ENCODE measurements around the gene BPIFB3. TPM values are rescaled to one million over a fixed set of nuclear protein-coding genes. Genes with fewer than 3 reads are reported as not detected.

Gene BPIFB3
- total and polyA plus RNA-seq, 2 experiments from 2014 or later = not detected

- Mint-ChIP-seq H3K27ac (no peak overlapping the region), H3K9me3 (no peaks in the 10 kb centered on the region), H3K27me3 (ENCODE audit: insufficient read depth, low read depth, poor library complexity) (peaks cover 5% of the 10 kb centered on the region), H3K36me3 (ENCODE audit: low read depth) (no peaks in the 10 kb centered on the region), H3K4me1 (no peaks in the 10 kb centered on the region), H3K4me3 (no peak overlapping the region)
- ATAC-seq (no peak), DNase-seq (ENCODE audit: low spot score) (no peak)
- Histone ChIP-seq H3K9me2 (ENCODE audit: insufficient read depth) (no peaks in the 10 kb centered on the region), H3K27me3 (ENCODE audit: insufficient read depth) (no peaks in the 10 kb centered on the region), H3K79me2 (replicated peaks; ENCODE audit: insufficient read depth) (no peaks in the 10 kb centered on the region), H2AFZ (no peak overlapping the region), H3K4me1 (ENCODE audit: insufficient read depth) (no peaks in the 10 kb centered on the region), H3K4me2 (no peak overlapping the region), H3F3A (replicated peaks; ENCODE audit: low read depth) (no peaks in the 10 kb centered on the region), H3K4me3 (no peak overlapping the region), H3K27ac (ENCODE audit: low read depth) (no peak overlapping the region), H4K20me1 (replicated peaks; ENCODE audit: insufficient read depth) (no peaks in the 10 kb centered on the region), H3K36me3 (ENCODE audit: insufficient read depth) (no peaks in the 10 kb centered on the region)
- TF ChIP-seq CTCF (conservative IDR thresholded peaks at IDR 0.05; ENCODE audit: low read depth in 2 of 2) (no peak), CREB1 (CRISPR knock-in tag; IDR thresholded peaks at IDR 0.05; ENCODE audit: low read depth) (no peak), NANOG (IDR thresholded peaks at IDR 0.05; ENCODE audit: borderline replicate concordance) (no peak), EZH2phosphoT487 (IDR thresholded peaks at IDR 0.05; ENCODE audit: unreplicated experiment) (no peak), POLR2AphosphoS5 (IDR thresholded peaks at IDR 0.05; ENCODE audit: low read depth) (no peak), JUNB (IDR thresholded peaks at IDR 0.05; ENCODE audit: unreplicated experiment) (no peak), ZNF114 (CRISPR knock-in tag; IDR thresholded peaks at IDR 0.05) (no peak), STAT1 (IDR thresholded peaks at IDR 0.05; ENCODE audit: unreplicated experiment) (no peak), REST (IDR thresholded peaks at IDR 0.05; ENCODE audit: unreplicated experiment) (no peak), ZNF331 (CRISPR knock-in tag; IDR thresholded peaks at IDR 0.05; ENCODE audit: low read depth) (no peak), EZH2 (IDR thresholded peaks at IDR 0.05; ENCODE audit: low read depth, unreplicated experiment) (no peak)
- TF ChIP-seq, protein P1, sequence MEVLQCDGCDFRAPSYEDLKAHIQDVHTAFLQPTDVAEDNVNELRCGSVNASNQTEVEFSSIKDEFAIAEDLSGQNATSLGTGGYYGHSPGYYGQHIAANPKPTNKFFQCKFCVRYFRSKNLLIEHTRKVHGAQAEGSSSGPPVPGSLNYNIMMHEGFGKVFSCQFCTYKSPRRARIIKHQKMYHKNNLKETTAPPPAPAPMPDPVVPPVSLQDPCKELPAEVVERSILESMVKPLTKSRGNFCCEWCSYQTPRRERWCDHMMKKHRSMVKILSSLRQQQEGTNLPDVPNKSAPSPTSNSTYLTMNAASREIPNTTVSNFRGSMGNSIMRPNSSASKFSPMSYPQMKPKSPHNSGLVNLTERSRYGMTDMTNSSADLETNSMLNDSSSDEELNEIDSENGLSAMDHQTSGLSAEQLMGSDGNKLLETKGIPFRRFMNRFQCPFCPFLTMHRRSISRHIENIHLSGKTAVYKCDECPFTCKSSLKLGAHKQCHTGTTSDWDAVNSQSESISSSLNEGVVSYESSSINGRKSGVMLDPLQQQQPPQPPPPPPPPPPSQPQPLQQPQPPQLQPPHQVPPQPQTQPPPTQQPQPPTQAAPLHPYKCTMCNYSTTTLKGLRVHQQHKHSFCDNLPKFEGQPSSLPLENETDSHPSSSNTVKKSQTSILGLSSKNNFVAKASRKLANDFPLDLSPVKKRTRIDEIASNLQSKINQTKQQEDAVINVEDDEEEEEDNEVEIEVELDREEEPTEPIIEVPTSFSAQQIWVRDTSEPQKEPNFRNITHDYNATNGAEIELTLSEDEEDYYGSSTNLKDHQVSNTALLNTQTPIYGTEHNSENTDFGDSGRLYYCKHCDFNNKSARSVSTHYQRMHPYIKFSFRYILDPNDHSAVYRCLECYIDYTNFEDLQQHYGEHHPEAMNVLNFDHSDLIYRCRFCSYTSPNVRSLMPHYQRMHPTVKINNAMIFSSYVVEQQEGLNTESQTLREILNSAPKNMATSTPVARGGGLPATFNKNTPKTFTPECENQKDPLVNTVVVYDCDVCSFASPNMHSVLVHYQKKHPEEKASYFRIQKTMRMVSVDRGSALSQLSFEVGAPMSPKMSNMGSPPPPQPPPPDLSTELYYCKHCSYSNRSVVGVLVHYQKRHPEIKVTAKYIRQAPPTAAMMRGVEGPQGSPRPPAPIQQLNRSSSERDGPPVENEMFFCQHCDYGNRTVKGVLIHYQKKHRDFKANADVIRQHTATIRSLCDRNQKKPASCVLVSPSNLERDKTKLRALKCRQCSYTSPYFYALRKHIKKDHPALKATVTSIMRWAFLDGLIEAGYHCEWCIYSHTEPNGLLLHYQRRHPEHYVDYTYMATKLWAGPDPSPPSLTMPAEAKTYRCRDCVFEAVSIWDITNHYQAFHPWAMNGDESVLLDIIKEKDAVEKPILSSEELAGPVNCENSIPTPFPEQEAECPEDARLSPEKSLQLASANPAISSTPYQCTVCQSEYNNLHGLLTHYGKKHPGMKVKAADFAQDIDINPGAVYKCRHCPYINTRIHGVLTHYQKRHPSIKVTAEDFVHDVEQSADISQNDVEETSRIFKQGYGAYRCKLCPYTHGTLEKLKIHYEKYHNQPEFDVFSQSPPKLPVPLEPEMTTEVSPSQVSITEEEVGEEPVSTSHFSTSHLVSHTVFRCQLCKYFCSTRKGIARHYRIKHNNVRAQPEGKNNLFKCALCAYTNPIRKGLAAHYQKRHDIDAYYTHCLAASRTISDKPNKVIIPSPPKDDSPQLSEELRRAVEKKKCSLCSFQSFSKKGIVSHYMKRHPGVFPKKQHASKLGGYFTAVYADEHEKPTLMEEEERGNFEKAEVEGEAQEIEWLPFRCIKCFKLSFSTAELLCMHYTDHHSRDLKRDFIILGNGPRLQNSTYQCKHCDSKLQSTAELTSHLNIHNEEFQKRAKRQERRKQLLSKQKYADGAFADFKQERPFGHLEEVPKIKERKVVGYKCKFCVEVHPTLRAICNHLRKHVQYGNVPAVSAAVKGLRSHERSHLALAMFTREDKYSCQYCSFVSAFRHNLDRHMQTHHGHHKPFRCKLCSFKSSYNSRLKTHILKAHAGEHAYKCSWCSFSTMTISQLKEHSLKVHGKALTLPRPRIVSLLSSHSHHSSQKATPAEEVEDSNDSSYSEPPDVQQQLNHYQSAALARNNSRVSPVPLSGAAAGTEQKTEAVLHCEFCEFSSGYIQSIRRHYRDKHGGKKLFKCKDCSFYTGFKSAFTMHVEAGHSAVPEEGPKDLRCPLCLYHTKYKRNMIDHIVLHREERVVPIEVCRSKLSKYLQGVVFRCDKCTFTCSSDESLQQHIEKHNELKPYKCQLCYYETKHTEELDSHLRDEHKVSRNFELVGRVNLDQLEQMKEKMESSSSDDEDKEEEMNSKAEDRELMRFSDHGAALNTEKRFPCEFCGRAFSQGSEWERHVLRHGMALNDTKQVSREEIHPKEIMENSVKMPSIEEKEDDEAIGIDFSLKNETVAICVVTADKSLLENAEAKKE (CRISPR knock-in tag; IDR thresholded peaks at IDR 0.05) = no peak
- TF ChIP-seq, protein P2, sequence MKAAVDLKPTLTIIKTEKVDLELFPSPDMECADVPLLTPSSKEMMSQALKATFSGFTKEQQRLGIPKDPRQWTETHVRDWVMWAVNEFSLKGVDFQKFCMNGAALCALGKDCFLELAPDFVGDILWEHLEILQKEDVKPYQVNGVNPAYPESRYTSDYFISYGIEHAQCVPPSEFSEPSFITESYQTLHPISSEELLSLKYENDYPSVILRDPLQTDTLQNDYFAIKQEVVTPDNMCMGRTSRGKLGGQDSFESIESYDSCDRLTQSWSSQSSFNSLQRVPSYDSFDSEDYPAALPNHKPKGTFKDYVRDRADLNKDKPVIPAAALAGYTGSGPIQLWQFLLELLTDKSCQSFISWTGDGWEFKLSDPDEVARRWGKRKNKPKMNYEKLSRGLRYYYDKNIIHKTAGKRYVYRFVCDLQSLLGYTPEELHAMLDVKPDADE (IDR thresholded peaks at IDR 0.05) = no peak
These were observed 37.4 kb downstream of the BPIFB3 start for GRCh38 chr20:33091147-33091546.

Measured in GM23338 (cell line).